ENCODE results near the gene GK2. TPM values are rescaled to one million over a fixed set of nuclear protein-coding genes. Genes with fewer than 3 reads are reported as not detected.

The GK2 gene
- total and polyA plus RNA-seq, 4 donors: not detected

Other genes starting within 250 kb of the GK2 start
- not detected for gene NAA11, start 82.2 kb downstream of the GK2 start, total RNA-seq
- gene NAA11, start 82.2 kb downstream of the GK2 start, polyA plus RNA-seq: not detected

Measured in lung (tissue), 4 donors.